A673 (cell line): ENCODE results near the gene TENM3. TPM values are rescaled to one million over a fixed set of nuclear protein-coding genes. Genes with fewer than 3 reads are reported as not detected.

Source experiments
- BruUV-seq: library from RNA; stranded (reverse); fragments of 400-500 nt; replicated peaks from 2 replicates; lab custom pipeline; 2021; lab: Mats Ljungman, UMichigan
- CTCF ChIA-PET: fragments of 300-600 bp; sonication (Branson Sonifier 250); formaldehyde crosslinking; loops from one replicate; lab custom pipeline; 2022; ENCODE audit warnings: antibody characterized with exemption; lab: Charles Lee
- POLR2A ChIA-PET: fragments of 300-600 bp; sonication (Branson Sonifier 250); formaldehyde crosslinking; loops from one replicate; lab custom pipeline; 2022; ENCODE audit warnings: antibody characterized with exemption; ENCODE audit not compliant: low non-redundant PET; lab: Charles Lee
- DNase-seq: peaks from one replicate; pipeline ENCODE4 v3.0.0-alpha.2; 2015; ENCODE audit warnings: low spot score
- H3K27ac ChIP-seq: fragments of 200-600 bp; sonication (generic); 2 replicates; pipeline ENCODE4 v1.5.1; 2016; ENCODE audit warnings: mixed run types, low read depth, mild to moderate bottlenecking, mixed read lengths, antibody characterized with exemption, low read length; ENCODE audit not compliant: poor library complexity, severe bottlenecking
- H3K27me3 ChIP-seq: fragments of 200-600 bp; sonication (generic); replicated peaks from 2 replicates; pipeline ENCODE4 v1.6.1; 2017; ENCODE audit warnings: mixed run types, low read depth, mild to moderate bottlenecking, mixed read lengths, antibody characterized with exemption, low read length; ENCODE audit not compliant: insufficient read depth, poor library complexity
- H3K36me3 ChIP-seq: fragments of 200-600 bp; sonication (generic); 2 replicates; pipeline ENCODE4 v1.6.1; 2016; ENCODE audit warnings: mixed run types, mild to moderate bottlenecking, mixed read lengths, antibody characterized with exemption, low read length; ENCODE audit not compliant: insufficient read depth, poor library complexity, severe bottlenecking
- H3K4me1 ChIP-seq: fragments of 200-600 bp; sonication (generic); 2 replicates; pipeline ENCODE4 v1.6.1; 2017; ENCODE audit warnings: mixed run types, mild to moderate bottlenecking, mixed read lengths, antibody characterized with exemption, low read length; ENCODE audit not compliant: insufficient read depth, poor library complexity, severe bottlenecking
- H3K4me3 ChIP-seq: fragments of 200-600 bp; sonication (generic); 2 replicates; pipeline ENCODE4 v1.5.1; 2016; ENCODE audit warnings: low read depth, mixed run types, mild to moderate bottlenecking, mixed read lengths, low read length; ENCODE audit not compliant: poor library complexity, severe bottlenecking
- H3K9me3 ChIP-seq: fragments of 200-600 bp; sonication (generic); 2 replicates; pipeline ENCODE4 v1.6.1; 2016; ENCODE audit warnings: mixed run types, low read depth, mild to moderate bottlenecking, mixed read lengths, antibody characterized with exemption, low read length; ENCODE audit not compliant: poor library complexity, severe bottlenecking
- CTCF ChIP-seq: fragments of 300-800, 200-600 bp; sonication (generic); conservative IDR thresholded peaks from 2 replicates; pipeline ENCODE4 v1.5.1; 2017; ENCODE audit warnings: low read depth, mild to moderate bottlenecking, antibody characterized with exemption, low read length, moderate library complexity, mixed read lengths
- EZH2 ChIP-seq: fragments of 200-600 bp; sonication (generic); IDR thresholded peaks from 2 replicates; pipeline ENCODE4 v1.6.1; 2017; ENCODE audit warnings: borderline replicate concordance, low read depth, mild to moderate bottlenecking, mixed read lengths, antibody characterized with exemption, low read length; ENCODE audit not compliant: poor library complexity, severe bottlenecking
- intact Hi-C: fragments of 100-400 bp; cut with micrococcal nuclease; formaldehyde crosslinking; loops from one replicate; pipeline ENCODE4 v1.10.0; 2022; ENCODE audit not compliant: unreplicated experiment
- total RNA-seq: library from RNA; stranded (reverse); gene quantifications from 2 replicates; pipeline ENCODE4 v1.2.3, GENCODE V29; 2021

The TENM3 gene
- total RNA-seq, 1 experiment from 2014 or later = 26.4 TPM

GRCh38 chr4:182380771-182381181 is 137.6 kb downstream of the TENM3 start:
- no TSS peak for BruUV-seq
- CTCF ChIA-PET = no interaction called here

GRCh38 chr4:182382941-182383340 is 139.7 kb downstream of the TENM3 start:
- no peak for TF ChIP-seq CTCF
- no peak for TF ChIP-seq EZH2
- no peak overlapping the region for H3K4me3 ChIP-seq
- ChIA-PET CTCF (no interaction called here), POLR2A (no interaction called here)
- DNase-seq = no peak
- no peaks in the 10 kb centered on the region for H3K27me3 ChIP-seq
- BruUV-seq = no TSS peak
- H3K9me3 ChIP-seq = no peaks in the 10 kb centered on the region
- H3K36me3 ChIP-seq = no peaks in the 10 kb centered on the region
- H3K27ac ChIP-seq = no peak overlapping the region
- intact Hi-C loops = no loop called here
- peaks cover 6% of the 10 kb centered on the region for H3K4me1 ChIP-seq

More at GRCh38 chr4:182380771-182381181, 137.6 kb downstream of the TENM3 start:
- no peaks in the 10 kb centered on the region for H3K36me3 ChIP-seq
- no peak for DNase-seq
- TF ChIP-seq EZH2 (no peak), CTCF (no peak)
- intact Hi-C loops = no loop called here
- no peaks in the 10 kb centered on the region for H3K27me3 ChIP-seq
- H3K9me3 ChIP-seq = no peaks in the 10 kb centered on the region
- POLR2A ChIA-PET = no interaction called here
- H3K4me3 ChIP-seq = no peak overlapping the region
- peaks cover 6% of the 10 kb centered on the region for H3K4me1 ChIP-seq
- H3K27ac ChIP-seq = no peak overlapping the region

- ChIA-PET CTCF (no interaction called here), POLR2A (no interaction called here)
- TF ChIP-seq EZH2 (no peak), CTCF (no peak)
- intact Hi-C loops = no loop called here
- Histone ChIP-seq H3K27ac (no peak overlapping the region), H3K4me3 (no peak overlapping the region), H3K9me3 (no peaks in the 10 kb centered on the region), H3K27me3 (no peaks in the 10 kb centered on the region), H3K4me1 (peaks cover 6% of the 10 kb centered on the region), H3K36me3 (no peaks in the 10 kb centered on the region)
- no TSS peak for BruUV-seq
- no peak for DNase-seq
Measured at GRCh38 chr4:182384631-182385091, 141.5 kb downstream of the TENM3 start.
